Left ventricle myocardium superior (tissue), 1 donor: ENCODE measurements around the gene DUOX2. TPM values are rescaled to one million over a fixed set of nuclear protein-coding genes. Genes with fewer than 3 reads are reported as not detected.
A peak's percentile ranks its signal among the peaks of the same experiment; 100 is the strongest.
"Not testable (repeated sequence)": the region's sequence is repeated elsewhere in the genome, so short reads cannot be mapped to it uniquely, and the experiment has no call there.

Experiments used
- ATAC-seq: fragments of 200-7000 bp; cut with Tn5 transposase; one replicate; pipeline ENCODE4 v1.9.1; 2020; ENCODE audit warnings: mild to moderate bottlenecking, moderate library complexity
- DNase-seq: peaks from one replicate; pipeline ENCODE4 v3.0.0-alpha.2; 2020
- intact Hi-C: fragments of 100-400 bp; cut with micrococcal nuclease; formaldehyde crosslinking; loops from one replicate; pipeline ENCODE4 v1.11.0; 2022
- total RNA-seq: library from RNA; stranded (reverse); fragmentation: NEBNext Ultra II Directional; extraction: Animal tissue kit (Norgen Biotek cat#: 25700); gene quantifications from one replicate; pipeline ENCODE4 v1.2.1, GENCODE V29; 2021
- donor health status: DM: no; HTN: yes; CAD: no; lungs with severe emphysema.

DUOX2 gene
- total RNA-seq, 1 donor from 2014 or later, result 0.05 TPM

DNA sequence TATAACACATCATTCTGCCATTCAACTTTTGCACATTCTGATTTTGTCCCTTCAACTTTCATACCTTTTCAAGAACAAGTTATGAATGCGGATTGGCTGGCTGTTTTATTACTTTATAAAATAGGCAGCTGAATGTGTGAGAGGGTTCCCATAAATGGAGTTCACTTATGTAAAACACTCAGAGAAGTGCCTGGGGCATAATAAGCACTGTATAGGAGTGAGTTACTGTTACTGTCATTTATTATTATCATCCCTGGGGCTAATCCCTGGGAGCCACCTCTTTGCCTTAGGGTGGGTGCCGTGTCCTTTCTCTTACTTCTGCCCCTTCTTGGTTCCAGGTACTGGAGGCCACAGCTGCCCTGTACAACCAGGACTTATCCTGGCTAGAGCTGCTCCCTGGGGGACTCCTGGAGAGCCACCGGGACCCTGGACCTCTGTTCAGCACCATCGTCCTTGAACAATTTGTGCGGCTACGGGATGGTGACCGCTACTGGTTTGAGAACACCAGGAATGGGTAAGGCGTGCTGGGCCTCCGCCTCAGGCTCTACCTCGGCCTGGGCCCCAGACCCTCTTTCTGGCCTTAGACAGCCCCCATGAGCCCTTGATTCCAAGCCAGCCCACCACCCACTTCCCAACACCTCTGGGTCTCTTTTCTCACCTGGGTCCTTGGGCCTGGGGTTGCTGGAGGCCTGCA is 26.7 kb upstream of the DUOX2 start:
- intact Hi-C loops, result no loop called here
- ATAC-seq (no peak), DNase-seq (no peak)

DNA sequence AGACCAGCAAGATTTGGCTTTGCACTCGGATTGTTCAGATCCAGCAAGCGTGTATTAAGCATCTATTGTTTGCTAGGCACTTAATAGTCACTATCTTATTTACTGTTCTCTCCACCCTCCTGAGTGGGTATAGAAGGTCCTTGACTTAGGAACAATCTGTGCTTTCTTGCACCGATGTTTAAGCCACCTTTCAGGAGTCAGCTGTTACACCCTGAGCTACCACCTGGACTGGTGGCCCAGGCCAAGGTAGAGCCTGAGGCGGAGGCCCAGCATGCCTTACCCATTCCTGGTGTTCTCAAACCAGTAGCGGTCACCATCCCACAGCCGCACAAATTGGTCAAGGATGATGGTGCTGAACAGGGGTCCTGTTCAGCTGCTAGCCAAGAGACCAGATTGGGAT is 25.8 kb upstream of the DUOX2 start:
- ATAC-seq (no peak), DNase-seq (no peak)
- intact Hi-C loops, result no loop called here

DNA sequence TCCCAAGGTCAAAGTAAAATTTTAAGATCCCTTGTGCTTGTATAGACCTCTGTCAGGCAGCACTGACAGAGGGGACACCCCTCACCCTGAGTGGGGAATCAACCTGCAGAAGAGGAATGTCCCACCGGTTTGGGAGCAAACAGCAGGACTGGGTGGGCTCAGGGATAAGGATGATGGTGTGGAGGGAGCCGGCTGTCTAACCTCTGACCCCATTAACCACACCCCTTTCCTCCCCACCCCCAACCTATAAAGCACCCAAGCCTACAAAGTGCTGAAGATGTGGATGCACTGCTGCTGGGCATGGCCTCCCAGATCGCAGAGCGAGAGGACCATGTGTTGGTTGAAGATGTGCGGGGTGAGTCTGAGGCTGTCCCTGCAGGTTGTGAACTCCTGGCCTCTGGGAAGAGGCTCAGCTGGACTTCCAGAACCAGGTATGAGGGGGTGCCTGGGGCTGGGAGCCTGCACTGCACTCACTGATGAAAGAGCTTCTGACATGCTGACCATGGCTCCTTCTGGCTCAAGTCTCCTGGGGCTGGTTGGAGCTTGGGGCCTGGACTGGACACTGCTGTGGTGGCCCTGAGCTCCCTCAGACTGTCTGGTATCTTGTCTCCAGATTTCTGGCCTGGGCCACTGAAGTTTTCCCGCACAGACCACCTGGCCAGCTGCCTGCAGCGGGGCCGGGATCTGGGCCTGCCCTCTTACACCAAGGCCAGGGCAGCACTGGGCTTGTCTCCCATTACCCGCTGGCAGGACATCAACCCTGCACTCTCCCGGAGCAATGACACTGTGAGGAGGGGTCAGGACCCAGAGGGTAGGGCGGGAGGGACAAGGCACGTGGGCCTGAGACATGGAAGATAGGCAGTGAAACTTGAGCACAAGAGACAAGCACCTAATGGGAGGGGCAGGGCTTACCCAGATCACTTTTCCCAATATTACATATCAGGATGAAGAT is 25.1 kb upstream of the DUOX2 start:
- DNase-seq (no peak), ATAC-seq (peak; percentile 14)
- intact Hi-C loops, result no loop called here

DNA sequence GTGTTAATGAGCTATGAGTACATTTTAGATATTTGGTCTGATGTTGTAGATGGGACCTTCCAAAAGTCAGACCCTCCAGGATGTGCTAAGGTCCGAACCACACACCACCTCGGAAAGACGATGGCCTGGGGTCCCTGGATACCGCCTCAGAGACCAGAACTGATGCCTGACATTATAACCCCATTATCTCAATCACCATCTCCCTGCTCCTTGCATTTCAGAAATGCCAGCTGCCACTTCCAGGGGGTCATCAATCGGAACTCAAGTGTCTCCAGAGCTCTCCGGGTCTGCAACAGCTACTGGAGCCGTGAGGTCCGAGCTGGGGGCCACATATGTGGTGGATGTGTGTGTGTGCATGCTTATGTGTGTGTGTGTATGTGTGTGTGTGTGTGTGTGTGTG is 23.7 kb upstream of the DUOX2 start:
- DNase-seq (no peak), ATAC-seq (no peak)
- intact Hi-C loops, result no loop called here

DNA sequence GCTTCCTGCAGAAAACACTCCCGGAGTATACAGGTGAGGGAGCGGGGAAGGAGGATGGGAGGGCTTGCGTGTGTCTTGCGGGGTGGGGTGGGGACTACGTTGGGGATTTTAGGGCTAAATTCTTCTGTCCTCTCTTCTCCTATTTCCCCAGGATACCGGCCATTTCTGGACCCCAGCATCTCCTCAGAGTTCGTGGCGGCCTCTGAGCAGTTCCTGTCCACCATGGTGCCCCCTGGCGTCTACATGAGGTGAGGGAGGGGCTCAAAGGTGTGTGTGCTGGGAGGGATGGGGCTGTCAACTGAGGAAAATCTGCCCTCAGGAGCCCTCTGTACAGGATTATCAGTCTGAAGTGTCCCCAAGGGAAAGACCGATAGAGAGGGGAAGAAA is 22.4 kb upstream of the DUOX2 start:
- ATAC-seq, result no peak
- no peak for DNase-seq
- intact Hi-C loops, result no loop called here

DNA sequence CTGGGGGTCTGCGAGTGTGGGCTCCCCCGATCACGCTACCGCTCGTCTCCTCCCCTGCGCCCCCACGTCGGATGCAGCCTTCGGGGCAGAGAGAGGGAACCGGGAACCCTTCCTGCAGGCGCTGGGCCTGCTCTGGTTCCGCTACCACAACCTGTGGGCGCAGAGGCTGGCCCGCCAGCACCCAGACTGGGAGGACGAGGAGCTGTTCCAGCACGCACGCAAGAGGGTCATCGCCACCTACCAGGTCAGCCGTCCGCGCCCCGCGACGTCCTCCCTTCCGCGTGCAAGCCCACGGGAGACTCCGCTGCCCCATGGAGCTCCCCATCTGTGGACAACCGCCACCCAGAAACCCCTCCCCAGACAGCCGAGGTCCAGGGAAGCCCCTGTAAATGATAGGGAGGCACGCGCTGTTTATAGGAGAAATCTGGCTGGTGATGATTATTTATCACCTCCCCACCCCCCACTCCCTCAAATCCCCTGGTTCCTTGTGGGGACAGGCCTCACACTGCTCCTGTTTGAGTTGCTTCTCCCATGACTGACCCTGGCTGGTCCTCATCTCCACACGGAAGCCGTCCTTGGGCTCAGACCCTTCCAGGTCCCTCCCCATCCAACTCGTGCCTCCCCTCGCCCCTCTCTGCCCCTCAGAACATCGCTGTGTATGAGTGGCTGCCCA is 21.9 kb upstream of the DUOX2 start:
- intact Hi-C loops, DNase-seq: not testable (repeated sequence)
- peak; percentile 10 for ATAC-seq

DNA sequence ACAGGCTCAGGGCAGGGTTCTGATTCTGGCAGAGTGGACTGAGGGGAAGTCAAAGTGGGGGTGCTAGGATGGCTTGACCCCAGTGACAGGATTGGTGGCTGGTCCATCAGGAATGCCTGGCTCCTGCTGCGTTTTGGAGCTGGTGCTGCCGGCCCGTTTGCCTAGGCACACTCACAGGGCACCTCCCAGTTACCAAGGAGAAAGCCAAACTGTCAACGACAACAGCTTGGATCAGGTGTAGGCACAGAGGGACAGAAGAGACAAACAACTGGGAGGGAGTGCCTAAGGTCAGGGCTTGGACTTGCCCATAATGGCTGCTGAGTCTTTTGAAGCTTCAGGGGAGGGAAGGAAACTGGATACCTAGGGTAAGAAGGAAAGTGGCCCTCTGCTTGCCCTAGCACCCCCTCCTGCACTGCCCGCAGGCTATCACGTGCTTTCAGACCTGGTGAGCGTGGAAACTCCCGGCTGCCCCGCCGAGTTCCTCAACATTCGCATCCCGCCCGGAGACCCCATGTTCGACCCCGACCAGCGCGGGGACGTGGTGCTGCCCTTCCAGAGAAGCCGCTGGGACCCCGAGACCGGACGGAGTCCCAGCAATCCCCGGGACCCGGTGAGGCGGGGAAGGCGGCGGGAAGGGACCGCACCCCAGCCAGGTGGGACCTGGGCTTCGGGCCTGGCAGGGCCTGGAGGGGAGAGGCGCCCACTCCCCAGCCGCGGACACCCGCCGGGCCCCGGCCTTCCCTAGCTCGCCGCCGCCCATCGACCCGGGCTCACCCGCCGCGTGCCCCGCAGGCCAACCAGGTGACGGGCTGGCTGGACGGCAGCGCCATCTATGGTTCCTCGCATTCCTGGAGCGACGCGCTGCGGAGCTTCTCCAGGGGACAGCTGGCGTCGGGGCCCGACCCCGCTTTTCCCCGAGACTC is 21.0 kb upstream of the DUOX2 start:
- ATAC-seq, result peak; percentile 76
- intact Hi-C loops, result no loop called here
- DNase-seq, result peak; percentile 52

DNA sequence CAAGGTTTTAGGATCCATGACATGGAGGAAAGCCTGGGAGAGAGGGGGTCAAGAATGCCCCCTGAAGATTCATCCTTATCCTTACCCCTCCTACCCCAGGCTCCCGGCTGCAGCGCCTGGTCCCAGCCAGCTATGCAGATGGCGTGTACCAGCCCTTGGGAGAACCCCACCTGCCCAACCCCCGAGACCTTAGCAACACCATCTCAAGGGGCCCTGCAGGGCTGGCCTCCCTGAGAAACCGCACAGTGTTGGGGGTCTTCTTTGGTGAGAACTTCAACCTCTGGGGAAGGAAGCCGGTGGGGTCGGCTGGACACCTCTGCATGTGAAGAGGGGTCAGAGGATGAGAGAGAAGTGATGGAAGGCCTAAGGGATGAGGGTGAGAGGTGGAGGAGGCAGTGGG is 20.1 kb upstream of the DUOX2 start:
- intact Hi-C loops, result no loop called here
- DNase-seq (no peak), ATAC-seq (no peak)

DNA sequence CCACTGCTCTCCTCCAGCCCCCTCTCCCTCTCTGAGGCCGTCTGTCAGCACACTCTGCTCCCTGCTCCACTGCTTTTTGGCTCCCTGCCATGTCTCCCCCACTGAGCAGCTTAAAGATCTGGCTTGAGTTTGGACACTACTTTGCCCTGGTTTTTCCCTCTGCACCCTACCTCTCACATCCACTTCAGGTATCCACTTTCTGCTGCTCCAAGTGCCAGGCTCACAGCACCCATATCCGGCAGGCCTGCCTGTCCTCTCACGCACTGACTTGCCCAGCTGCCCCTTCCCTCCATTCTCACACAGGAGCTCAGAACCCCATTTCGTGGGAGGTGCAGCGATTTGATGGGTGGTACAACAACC is 19.6 kb upstream of the DUOX2 start:
- no peak for ATAC-seq
- no peak for DNase-seq
- intact Hi-C loops, result no loop called here

DNA sequence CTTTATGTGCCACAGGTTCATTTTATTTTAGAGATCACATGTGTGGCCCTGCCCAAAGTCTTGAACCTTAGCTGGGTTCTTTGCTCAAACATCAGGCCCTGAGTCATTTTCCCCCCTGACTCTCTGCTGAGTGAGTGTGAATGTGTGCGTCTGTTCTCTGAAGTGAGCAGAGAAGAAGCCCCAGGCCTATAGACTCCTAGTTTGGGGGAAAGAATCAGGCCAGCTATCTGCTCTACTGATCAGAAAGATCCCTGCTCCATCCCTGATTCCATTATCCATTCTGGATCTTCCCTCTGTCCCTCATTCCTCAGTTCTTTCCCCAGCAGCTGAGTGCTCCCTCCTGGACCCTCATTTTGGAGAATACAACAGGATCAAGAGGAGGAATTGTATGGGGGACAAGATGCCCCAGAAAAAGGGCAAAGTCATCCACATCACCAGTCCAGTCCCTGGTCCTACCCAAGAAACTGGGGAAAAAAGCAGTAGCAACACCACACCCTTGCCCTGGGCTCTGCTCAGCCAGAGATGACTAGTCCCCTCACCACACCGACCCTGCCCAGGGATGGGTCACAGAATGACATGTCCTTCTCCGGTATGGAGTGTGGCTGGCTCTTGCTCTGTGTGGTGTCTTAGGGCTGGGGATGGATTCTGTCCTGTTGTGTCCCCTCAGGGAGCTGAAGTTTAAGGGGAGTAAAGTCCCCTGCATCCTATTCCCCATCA is 19.0 kb upstream of the DUOX2 start:
- ATAC-seq, result no peak
- intact Hi-C loops, result no loop called here
- DNase-seq, result no peak

DNA sequence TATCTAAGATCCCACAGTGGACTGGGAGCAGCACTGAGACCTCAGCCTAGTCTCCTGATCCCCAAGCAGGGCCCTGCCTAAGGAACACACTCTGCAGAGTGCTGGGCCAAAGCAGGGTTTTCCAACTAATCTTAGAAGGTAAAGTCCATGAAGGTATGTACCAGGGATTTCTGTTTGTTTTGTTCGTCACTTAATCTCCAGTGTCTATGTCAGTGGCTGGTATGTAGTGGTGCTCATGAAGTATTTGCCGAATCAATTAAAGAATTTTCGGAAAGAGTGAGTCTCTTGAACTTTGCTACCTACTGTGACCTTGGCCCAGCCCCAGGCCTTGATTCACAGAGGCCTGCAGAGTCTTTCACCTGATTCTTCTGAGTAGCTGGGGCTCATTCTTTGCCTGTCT is 17.5 kb upstream of the DUOX2 start:
- ATAC-seq (no peak), DNase-seq (no peak)
- intact Hi-C loops, result no loop called here

DNA sequence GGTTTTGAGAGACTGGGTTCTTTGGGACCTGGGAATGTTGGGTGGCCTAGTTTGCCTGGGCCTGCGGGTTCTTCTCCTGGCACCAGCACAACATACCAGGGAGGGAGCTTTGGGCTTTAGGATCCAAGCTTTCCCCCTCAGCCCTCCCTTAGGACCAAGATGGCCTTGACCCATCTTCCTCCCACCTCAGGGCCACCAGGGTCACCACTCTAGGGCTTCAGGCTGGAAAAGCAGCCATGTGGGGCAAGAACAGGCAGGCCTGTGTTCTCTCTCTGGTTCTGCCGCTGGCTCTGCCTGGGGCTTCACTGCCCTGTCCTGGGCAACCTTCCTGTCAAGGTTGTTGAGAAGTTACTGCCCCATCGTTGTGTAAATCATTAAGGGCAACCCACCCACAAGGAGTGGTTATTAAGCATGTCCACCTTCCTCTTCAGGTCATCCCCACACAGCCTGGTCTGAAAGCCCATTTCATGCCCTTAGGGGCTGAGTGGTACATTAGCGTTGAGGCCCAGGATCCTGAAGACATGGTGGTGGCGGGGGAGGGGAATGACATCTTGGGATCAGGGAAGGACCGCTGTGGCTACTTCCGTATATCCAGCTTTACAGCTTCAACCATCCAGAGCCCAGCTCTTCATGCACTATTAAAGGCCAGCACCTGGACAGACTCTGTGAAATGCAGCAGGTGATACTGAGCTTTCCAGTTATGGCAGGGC is 16.5 kb upstream of the DUOX2 start:
- DNase-seq (no peak), ATAC-seq (no peak)
- intact Hi-C loops, result no loop called here

DNA sequence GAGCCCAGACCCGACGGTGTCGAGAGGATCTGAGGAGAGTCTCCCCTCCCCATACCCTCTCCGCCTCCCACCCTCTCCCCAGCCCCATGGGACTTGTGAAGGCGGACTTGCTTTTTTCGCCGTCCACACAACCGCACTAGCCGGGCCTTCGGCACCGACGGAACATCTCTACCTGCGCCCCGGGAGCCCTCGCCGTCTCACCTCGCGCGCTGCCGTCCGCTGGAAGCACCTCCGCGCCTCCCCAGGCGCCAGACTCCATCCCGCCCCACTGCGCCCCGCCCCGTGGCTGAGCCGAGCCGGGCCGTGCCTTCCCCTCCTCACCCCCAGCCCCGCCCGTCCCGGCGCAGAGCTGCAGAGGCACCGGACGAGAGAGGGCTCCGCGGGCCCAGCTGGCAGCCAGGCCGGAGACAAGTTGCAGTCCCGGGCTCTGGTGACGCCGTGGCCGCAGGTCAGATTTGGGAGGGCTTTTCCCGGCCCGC is 15.7 kb upstream of the DUOX2 start, which contains the start of the genes DUOX1 and DUOXA1:
TSS of gene DUOX1 (plus strand) at position 344 of the 479 bp plus-strand sequence. CDS start 1,973 bp downstream, outside the sequence.
TSS of gene DUOXA1 (minus strand) at position 229 of the 479 bp plus-strand sequence. CDS start 6,865 bp downstream, outside the sequence.
- ATAC-seq (peak; percentile 92), DNase-seq (peak; percentile 72)
- intact Hi-C loops, result no loop called here

DNA sequence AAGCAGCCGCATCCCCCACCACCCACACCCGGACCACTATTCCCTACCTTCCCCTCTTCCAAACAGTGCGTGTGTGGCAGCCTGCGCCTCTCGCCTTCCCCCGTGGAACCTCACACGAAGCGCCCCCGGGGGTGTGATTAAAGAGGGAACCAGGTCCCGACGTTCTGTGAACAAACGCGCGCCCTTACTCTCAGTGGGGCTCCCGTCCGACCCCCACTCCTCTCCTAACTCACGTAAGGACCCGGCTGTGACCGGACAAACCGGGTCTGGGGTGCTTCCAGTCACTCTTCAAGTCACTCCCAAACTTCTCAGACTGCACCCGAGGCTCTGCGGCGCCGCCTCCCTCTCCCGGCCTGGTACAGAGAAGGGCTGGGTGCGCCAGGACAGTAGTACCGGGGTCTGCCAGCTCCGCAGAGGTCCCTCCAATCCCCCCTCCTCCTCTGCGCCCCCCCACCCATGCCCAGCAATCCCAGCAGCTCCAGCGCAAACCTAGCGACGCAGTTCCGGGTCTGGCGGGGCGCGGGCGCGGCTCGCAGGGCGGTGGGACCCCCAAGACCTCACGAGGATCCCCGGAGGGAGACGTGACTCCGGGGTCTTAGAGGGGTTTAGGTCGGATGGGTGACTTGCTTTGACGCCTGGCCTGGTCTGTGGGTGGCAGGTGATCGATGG is 15.1 kb upstream of the DUOX2 start:
- no peak for DNase-seq

DNA sequence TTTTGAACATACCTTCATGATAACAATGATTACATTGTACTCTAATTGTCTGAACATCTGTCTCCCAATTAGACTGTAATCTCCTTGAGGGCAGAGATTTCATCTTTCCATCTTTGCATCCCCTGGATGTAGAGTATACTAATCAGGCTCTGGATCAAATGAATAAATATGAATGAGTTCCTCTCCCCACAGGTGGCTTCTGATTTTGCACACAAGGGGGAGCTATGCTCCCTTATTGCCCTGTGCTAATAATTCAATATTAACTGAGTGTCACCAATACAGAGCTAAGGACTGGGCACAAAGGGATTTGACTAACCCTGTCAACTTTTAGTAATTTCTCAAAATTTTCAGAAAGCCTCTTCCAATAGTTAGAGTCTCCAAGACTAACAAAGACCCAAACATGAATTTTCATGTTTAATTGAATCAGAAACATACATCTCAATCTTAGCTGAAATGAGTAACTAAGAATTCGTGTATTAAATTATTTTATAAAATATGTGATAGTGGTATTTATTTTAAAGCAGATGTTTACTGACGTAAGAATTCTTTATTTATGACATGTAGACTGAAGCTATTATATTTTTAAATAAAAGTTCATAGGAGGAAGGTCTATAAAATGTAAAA is 12.7 kb upstream of the DUOX2 start:
- no peak for DNase-seq
- intact Hi-C loops, result no loop called here
- ATAC-seq, result no peak

More for the DNA sequence above, 15.1 kb upstream of the DUOX2 start:
- intact Hi-C loops, result no loop called here
- ATAC-seq, result peak; percentile 39

DNA sequence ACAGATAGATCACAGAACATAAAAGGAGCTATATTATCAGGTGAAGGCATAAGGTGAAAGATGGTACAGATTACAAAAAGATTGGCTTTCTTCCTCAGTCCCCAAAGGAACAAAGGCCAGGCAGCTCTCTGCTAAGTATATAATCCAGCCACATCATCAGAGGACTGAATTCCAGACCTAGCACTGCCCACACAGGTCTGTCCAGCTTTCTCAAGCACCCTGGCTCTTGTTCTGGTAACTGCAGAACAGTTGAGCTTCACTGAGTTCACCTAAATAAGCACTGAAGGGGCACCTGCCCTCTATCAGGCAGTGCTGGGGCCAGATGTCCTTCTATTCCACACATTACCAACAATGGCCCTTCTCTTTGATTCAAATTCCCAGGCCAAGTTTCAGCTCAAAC is 9.4 kb upstream of the DUOX2 start:
- intact Hi-C loops, result no loop called here
- no peak for DNase-seq
- no peak for ATAC-seq

DNA sequence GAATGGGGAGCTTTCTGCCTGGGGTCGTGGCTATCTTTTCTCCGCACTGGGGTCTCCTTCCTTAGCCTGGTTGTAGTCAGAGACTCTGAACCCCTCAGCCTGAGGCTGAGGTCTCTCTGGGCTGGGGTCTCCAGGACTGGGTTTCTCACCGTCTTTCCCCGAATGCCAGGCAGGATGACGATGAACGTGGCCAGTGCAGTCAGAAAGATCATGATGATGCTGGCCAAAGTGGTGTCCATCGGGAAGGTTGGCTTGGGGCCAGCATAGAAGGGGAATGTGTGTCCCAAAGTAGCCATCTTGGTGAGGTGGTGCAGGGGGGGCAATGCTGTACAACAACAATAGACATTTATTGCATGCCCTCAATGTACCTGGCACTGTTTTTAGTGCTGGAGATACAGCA is 8.7 kb upstream of the DUOX2 start:
- ATAC-seq (no peak), DNase-seq (no peak)
- intact Hi-C loops, result no loop called here
